Large intestine (tissue), 3 donors: ENCODE data around the gene ARFGAP2. TPM values are rescaled to one million over a fixed set of nuclear protein-coding genes. Genes with fewer than 3 reads are reported as not detected.
A peak's percentile ranks its signal among the peaks of the same experiment; 100 is the strongest.

ENCODE experiments used
- DNase-seq, 2 donors: peaks; one replicate each; pipeline versions ENCODE4 v3.0.0 to v3.0.0-alpha.2; 2013
- H3K27ac ChIP-seq: one replicate; pipeline ENCODE4 v1.5.1; 2013; ENCODE audit warnings: low read length
- H3K27me3 ChIP-seq: 2 replicates; pipeline ENCODE4 v1.6.1; 2013; ENCODE audit warnings: low read length; ENCODE audit not compliant: control insufficient read depth, insufficient read depth
- H3K36me3 ChIP-seq: 2 replicates; pipeline ENCODE4 v1.6.1; 2013; ENCODE audit warnings: low read length; ENCODE audit not compliant: control insufficient read depth, insufficient read depth
- H3K4me1 ChIP-seq: one replicate; pipeline ENCODE4 v1.6.1; 2013; ENCODE audit warnings: low read length; ENCODE audit not compliant: control insufficient read depth, insufficient read depth
- H3K4me3 ChIP-seq: one replicate; pipeline ENCODE4 v1.5.1; 2013; ENCODE audit warnings: low read length
- H3K9me3 ChIP-seq: one replicate; pipeline ENCODE4 v1.6.1; 2013; ENCODE audit warnings: mild to moderate bottlenecking, low read depth, low read length, moderate library complexity; ENCODE audit not compliant: control insufficient read depth
- WGBS: methylation state at CpG from one replicate; pipeline ENCODE4 v1.1.5; 2013; ENCODE audit warnings: low lambda C conversion rate; ENCODE audit not compliant: insufficient coverage; 5-methylcytosine and 5-hydroxymethylcytosine counted together
- polyA plus RNA-seq: library from polyadenylated mRNA; unstranded; fragments of 120-200 nt; gene quantifications from one replicate; pipeline ENCODE4 v1.2.1, GENCODE V29; 2013

ARFGAP2 gene
- polyA plus RNA-seq, 1 donor = 74.8 TPM

DNA sequence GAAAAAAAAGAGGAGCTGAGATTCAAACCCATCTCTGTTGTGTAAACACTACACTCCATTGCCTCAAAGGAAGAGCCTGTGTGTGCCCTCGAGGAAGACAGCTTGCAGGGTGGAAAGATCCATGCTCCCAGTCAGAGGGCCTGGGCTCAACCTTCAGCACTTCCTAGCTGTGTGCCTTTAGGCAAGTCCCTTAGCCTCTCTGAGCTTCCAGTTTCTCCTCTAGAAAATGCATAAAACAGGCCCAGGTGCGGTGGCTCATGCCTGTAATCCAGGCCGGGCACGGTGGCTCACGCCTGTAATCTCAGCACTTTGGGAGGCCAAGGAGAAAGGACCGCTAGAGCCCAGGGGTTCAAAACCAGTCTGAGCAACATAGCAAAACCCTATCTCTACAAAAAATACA, 4.6 kb upstream of the ARFGAP2 start:
- WGBS = no CpG with 5 or more reads among the region's 6 CpGs
- Histone ChIP-seq H3K4me1 (peaks cover 44% of the 10 kb centered on the region), H3K9me3 (no peaks in the 10 kb centered on the region), H3K27ac (no peak overlapping the region), H3K4me3 (no peak overlapping the region), H3K27me3 (no peaks in the 10 kb centered on the region), H3K36me3 (peaks cover 43% of the 10 kb centered on the region)
- DNase-seq = no peak

DNA sequence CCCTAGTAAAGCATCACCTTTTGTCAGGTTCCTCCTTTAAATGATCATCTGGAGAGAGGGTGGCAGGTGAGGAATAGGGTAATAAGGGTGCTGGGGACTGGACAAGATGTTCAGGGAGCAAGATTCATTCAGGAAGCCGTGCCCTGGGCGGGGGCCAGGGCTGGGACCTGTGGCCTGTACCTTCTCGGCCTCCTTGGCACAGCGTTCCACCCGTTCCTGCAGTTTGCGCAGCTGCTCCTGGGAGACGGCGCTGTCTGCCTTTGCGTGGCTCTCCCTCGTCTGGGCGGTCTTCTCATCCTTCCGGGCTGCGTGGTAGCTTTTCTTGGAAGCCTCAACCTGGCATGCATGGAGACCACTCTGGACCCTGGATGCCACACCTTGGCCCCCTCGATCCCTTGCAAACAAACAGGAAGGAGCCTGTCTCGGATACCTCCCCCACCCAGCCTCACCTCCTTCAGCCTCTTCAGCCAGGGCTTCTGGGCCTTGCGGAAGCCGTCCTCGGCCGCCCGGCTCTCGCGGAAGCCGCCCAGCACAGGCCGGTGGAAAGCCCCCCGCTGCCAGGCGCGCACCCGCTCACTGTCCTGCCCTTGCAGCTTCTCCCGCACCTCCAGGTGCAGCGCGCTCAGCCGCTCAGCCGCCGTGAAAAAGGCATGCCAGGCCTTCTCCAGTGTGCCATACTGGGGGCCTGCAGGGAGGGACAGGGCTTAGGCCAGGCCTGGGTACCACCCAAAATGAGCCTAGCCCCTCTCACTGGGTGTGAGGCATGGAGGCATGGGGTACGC, 3.5 kb upstream of the ARFGAP2 start:
- DNase-seq = no peak
- no peaks in the 10 kb centered on the region for H3K27me3 ChIP-seq
- H3K9me3 ChIP-seq = no peaks in the 10 kb centered on the region
- H3K4me3 ChIP-seq = no peak overlapping the region
- WGBS = 100% methylated on average over 1 of the region's 35 CpGs
- H3K27ac ChIP-seq = no peak overlapping the region
- peaks cover 48% of the 10 kb centered on the region for H3K4me1 ChIP-seq
- H3K36me3 ChIP-seq = peaks cover 43% of the 10 kb centered on the region

DNA sequence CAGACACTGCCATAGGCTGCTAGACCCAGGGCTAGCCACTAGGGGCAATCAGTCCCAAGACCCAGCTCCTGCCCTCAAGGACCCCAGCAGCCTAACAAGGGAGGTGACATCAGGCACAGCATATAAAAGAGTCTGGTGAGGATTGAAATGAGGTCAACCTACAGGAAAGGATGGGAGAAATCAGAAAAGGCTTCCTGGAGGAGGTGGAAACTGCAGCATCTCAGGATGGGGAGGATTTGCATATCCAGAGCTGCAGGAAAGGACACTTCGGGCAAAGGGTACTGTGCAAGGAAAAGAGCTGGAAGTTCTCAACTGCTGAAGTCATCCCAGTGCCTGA, 2.9 kb upstream of the ARFGAP2 start:
- no peaks in the 10 kb centered on the region for H3K9me3 ChIP-seq
- no peak overlapping the region for H3K27ac ChIP-seq
- no peaks in the 10 kb centered on the region for H3K27me3 ChIP-seq
- DNase-seq = peak; percentile 26 to 49
- H3K4me1 ChIP-seq = peaks cover 45% of the 10 kb centered on the region
- H3K4me3 ChIP-seq = no peak overlapping the region
- peaks cover 48% of the 10 kb centered on the region for H3K36me3 ChIP-seq
- no CpG with 5 or more reads among the region's 1 CpG for WGBS

GRCh38 chr11:47178737-47179654, 2.3 kb upstream of the ARFGAP2 start:
- Histone ChIP-seq H3K36me3 (peaks cover 52% of the 10 kb centered on the region), H3K27ac (peak overlapping the region; percentile 99)

DNA sequence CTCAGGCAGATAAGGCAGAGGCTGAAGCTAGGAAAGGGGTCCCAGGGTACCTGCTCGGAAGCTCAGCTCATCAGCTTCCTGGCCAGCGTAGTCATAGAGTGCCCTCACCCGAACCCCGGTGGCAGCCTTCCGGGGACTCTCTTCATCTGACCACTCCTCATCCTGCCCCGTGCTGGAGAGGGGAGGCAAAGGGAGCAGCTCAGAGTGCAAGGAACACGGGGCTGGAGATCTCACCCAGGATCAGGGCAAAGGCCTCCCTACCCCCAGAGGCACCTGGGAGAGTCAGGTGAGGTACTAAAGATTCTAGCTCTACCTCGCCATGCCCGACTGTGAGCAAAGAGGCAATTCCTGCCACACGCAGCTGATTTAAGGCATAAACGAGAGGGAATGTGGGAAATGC, 1.6 kb upstream of the ARFGAP2 start:
- DNase-seq = peak; percentile 56 to 74
- H3K27ac ChIP-seq = peak overlapping the region; percentile 99

More at GRCh38 chr11:47178737-47179654, 2.3 kb upstream of the ARFGAP2 start:
- Histone ChIP-seq H3K27me3 (no peaks in the 10 kb centered on the region), H3K9me3 (no peaks in the 10 kb centered on the region), H3K4me1 (peaks cover 39% of the 10 kb centered on the region), H3K4me3 (no peak overlapping the region)
- whole genome bisulfite sequencing = no CpG with 5 or more reads among the region's 23 CpGs
- DNase-seq = no peak

DNA sequence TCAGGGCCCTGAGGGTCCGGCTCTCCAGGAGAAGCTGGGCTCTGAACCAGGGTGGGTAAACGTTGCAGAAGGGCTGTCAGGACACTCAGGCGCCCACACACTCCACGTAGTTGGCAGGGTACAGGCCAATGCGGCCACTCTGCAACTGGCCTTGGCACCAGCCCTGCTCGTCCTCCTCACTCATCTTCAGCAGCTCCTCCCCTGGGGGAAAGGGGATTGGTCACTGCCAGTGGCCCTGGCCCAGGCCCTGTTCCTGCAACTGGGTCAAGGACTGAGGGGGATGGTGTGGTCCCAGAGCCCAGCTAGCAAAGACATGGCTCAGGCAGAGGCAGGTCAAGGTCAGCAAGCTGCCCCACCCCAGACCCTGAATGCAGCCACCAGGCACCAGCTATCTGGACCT, 1.2 kb upstream of the ARFGAP2 start:
- peak overlapping the region; percentile 90 for H3K4me3 ChIP-seq
- DNase-seq = no peak
- H3K36me3 ChIP-seq = peaks cover 61% of the 10 kb centered on the region
- H3K27me3 ChIP-seq = no peaks in the 10 kb centered on the region
- WGBS = no CpG with 5 or more reads among the region's 6 CpGs
- peaks cover 32% of the 10 kb centered on the region for H3K4me1 ChIP-seq
- H3K27ac ChIP-seq = peak overlapping the region; percentile 99
- H3K9me3 ChIP-seq = no peaks in the 10 kb centered on the region

More for the DNA sequence above, 1.6 kb upstream of the ARFGAP2 start:
- Histone ChIP-seq H3K4me1 (peaks cover 35% of the 10 kb centered on the region), H3K9me3 (no peaks in the 10 kb centered on the region), H3K27me3 (no peaks in the 10 kb centered on the region), H3K36me3 (peaks cover 58% of the 10 kb centered on the region), H3K4me3 (no peak overlapping the region)
- no CpG with 5 or more reads among the region's 11 CpGs for WGBS

DNA sequence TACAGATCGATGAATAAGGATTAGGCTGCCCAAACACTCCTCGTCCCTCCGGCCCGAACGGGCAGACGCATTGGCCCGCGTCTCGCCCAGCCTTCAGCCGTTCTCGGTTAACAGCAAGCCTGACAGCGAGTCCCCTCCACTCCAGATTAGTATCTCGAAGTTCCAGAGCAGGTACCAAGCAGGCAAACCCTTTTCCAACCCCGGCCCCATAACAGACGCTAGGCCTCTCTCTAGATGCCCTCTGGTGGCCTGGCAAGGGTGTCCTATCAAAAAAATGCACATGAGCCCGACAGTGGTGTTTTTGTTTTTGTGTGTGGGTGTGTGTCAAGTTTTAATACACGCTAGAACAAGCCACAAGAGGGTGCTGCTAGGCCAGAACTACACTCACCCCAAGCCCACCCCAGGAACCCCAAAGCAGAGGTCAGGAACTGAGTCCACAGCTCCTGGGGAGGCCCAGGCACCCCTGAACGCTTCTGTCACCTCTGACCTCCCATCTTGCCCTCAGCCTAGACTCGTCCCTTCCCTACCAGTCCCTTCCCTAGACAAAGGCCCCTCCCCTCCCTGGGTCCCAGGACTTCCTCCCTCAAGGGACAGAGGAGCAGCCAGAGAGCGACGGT, 658 bp upstream of the ARFGAP2 start:
- peak in 1 of 2 donors; percentile 58 for DNase-seq
- Histone ChIP-seq H3K9me3 (no peaks in the 10 kb centered on the region), H3K27ac (peak overlapping the region; percentile 99), H3K4me1 (peaks cover 32% of the 10 kb centered on the region), H3K4me3 (peak overlapping the region; percentile 90), H3K27me3 (no peaks in the 10 kb centered on the region), H3K36me3 (peaks cover 62% of the 10 kb centered on the region)
- no CpG with 5 or more reads among the region's 21 CpGs for WGBS

GRCh38 chr11:47175746-47176327, 842 bp downstream of the ARFGAP2 start:
- 40% methylated on average over 1 of the region's 14 CpGs for WGBS
- H3K27me3 ChIP-seq = no peaks in the 10 kb centered on the region
- H3K4me3 ChIP-seq = peak overlapping the region; percentile 92
- no peak for DNase-seq
- H3K36me3 ChIP-seq = peaks cover 69% of the 10 kb centered on the region
- peaks cover 32% of the 10 kb centered on the region for H3K4me1 ChIP-seq
- H3K9me3 ChIP-seq = no peaks in the 10 kb centered on the region
- peak overlapping the region; percentile 80 for H3K27ac ChIP-seq

DNA sequence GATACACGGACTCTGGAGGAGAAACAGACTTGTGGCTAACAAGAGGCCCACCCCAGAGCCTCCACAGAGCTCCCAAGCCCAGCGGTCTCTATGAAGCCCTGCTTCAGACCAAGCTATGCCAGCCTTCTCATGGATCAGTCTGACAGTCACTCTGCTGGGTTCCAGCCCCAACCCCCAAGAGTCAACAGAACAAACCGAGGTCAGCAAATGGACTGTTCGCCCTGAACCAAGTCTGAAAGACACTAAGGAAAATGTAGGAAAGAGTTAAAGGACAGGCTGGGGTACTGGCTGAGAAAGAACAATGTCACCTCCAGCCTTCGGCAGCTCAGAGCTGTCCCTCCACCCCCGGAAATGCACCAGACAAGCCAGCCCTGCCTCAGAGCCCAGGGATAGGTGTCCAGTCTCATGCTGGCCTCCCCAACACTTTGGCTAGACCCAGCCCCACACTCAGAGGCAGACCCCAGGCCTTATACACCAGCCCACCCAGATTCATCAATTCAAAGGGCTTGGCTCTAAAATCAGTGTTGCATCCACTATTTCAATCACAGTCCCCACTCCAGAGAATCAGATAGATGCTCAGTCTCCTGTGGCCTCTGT, 3.8 kb downstream of the ARFGAP2 start:
- H3K27ac ChIP-seq = no peak overlapping the region
- H3K4me1 ChIP-seq = peaks cover 16% of the 10 kb centered on the region
- peaks cover 68% of the 10 kb centered on the region for H3K36me3 ChIP-seq
- WGBS = no CpG with 5 or more reads among the region's 6 CpGs
- no peaks in the 10 kb centered on the region for H3K27me3 ChIP-seq
- no peaks in the 10 kb centered on the region for H3K9me3 ChIP-seq
- DNase-seq = no peak
- no peak overlapping the region for H3K4me3 ChIP-seq
